VCaP (cell line): ENCODE measurements around the gene LHX2.
A peak's percentile ranks its signal among the peaks of the same experiment; 100 is the strongest.

Experiments used
- H3K27ac ChIP-seq: fragments of 450-650 bp; 2 replicates; pipeline ENCODE4 v1.5.1; 2017
- CTCF ChIP-seq: fragments of 450-650 bp; conservative IDR thresholded peaks from 2 replicates; pipeline ENCODE4 v1.5.1; 2017; ENCODE audit warnings: mild to moderate bottlenecking, moderate library complexity

Gene LHX2

GRCh38 chr9:124006448-124007361 lies 4.9 kb upstream of the LHX2 start:
- TF ChIP-seq CTCF: no peak
- H3K27ac ChIP-seq: no peak overlapping the region

GRCh38 chr9:124007565-124008302 lies 3.8 kb upstream of the LHX2 start:
- peak overlapping the region; percentile 47; the same call in 1 of the 2 replicates for H3K27ac ChIP-seq
- TF ChIP-seq CTCF: no peak

GRCh38 chr9:124008303-124008693 lies 3.3 kb upstream of the LHX2 start:
- TF ChIP-seq CTCF: no peak
- peak overlapping the region; percentile 47; the same call in 1 of the 2 replicates for H3K27ac ChIP-seq

- TF ChIP-seq CTCF: no peak
- H3K27ac ChIP-seq: peak overlapping the region; percentile 47; the same call in 1 of the 2 replicates
Measured at GRCh38 chr9:124008694-124009530, 2.7 kb upstream of the LHX2 start.

- H3K27ac ChIP-seq: no peak overlapping the region
- no peak for TF ChIP-seq CTCF
Measured at GRCh38 chr9:124009531-124010217, 1.9 kb upstream of the LHX2 start.

GRCh38 chr9:124010303-124010664 lies 1.3 kb upstream of the LHX2 start:
- H3K27ac ChIP-seq: no peak overlapping the region
- no peak for TF ChIP-seq CTCF
